Calu3 (cell line): Measurements from ENCODE around the gene SORBS1. TPM values are rescaled to one million over a fixed set of nuclear protein-coding genes. Genes with fewer than 3 reads are reported as not detected.

ENCODE experiments used
- BruUV-seq: library from RNA; stranded (reverse); fragments of 400-500 nt; replicated peaks from 2 replicates; lab custom pipeline; 2021; lab: Mats Ljungman, UMichigan
- CTCF ChIA-PET: fragments of 300-600 bp; sonication (Branson Sonifier 250); formaldehyde crosslinking; loops from one replicate; lab custom pipeline; 2022; ENCODE audit warnings: antibody characterized with exemption; lab: Charles Lee
- DNase-seq: peaks from one replicate; pipeline ENCODE4 v3.0.0; 2022
- H3K27ac Mint-ChIP-seq: one replicate; pipeline ENCODE4 v1.8.0; 2022; ENCODE audit warnings: mixed read lengths; ENCODE audit not compliant: unreplicated experiment
- H3K27me3 Mint-ChIP-seq: one replicate; pipeline ENCODE4 v1.8.0; 2022; ENCODE audit warnings: mixed read lengths; ENCODE audit not compliant: unreplicated experiment
- H3K36me3 Mint-ChIP-seq: one replicate; pipeline ENCODE4 v1.8.0; 2022; ENCODE audit warnings: mild to moderate bottlenecking, moderate library complexity, mixed read lengths; ENCODE audit not compliant: insufficient read depth, unreplicated experiment
- H3K4me1 Mint-ChIP-seq: one replicate; pipeline ENCODE4 v1.8.0; 2022; ENCODE audit warnings: mild to moderate bottlenecking, low read depth, mixed read lengths; ENCODE audit not compliant: unreplicated experiment
- H3K4me3 Mint-ChIP-seq: one replicate; pipeline ENCODE4 v1.8.0; 2022; ENCODE audit warnings: mild to moderate bottlenecking, low read depth, moderate library complexity, mixed read lengths; ENCODE audit not compliant: unreplicated experiment
- H3K9me3 Mint-ChIP-seq: one replicate; pipeline ENCODE4 v1.8.0; 2022; ENCODE audit warnings: low read depth, mixed read lengths; ENCODE audit not compliant: unreplicated experiment
- CTCF ChIP-seq: fragments of 200-600 bp; IDR thresholded peaks from one replicate; pipeline ENCODE4 v1.8.0; 2022; ENCODE audit warnings: antibody characterized with exemption; ENCODE audit not compliant: unreplicated experiment
- intact Hi-C: fragments of 100-400 bp; cut with micrococcal nuclease; formaldehyde crosslinking; loops from one replicate; pipeline ENCODE4 v1.10.0; 2022; ENCODE audit not compliant: unreplicated experiment
- total RNA-seq: library from RNA; stranded (reverse); gene quantifications from 2 replicates; pipeline ENCODE4 v1.2.3, GENCODE V29; 2022

SORBS1 gene
- total RNA-seq, 1 experiment from 2014 or later, result 2.8 TPM

- CTCF ChIA-PET, result interaction anchor here (0.7 kb wide), 1 partner anchor 1035 kb away, joined by 3 read pairs; no protein-coding TSS in a partner anchor
- no peaks in the 10 kb centered on the region for H3K36me3 Mint-ChIP-seq
- H3K27me3 Mint-ChIP-seq, result no peaks in the 10 kb centered on the region
- no peak for TF ChIP-seq CTCF
- H3K4me1 Mint-ChIP-seq, result no peaks in the 10 kb centered on the region
- no peaks in the 10 kb centered on the region for H3K9me3 Mint-ChIP-seq
- no peak overlapping the region for H3K27ac Mint-ChIP-seq
- no peak for DNase-seq
- BruUV-seq, result no TSS peak
- no peak overlapping the region for H3K4me3 Mint-ChIP-seq
- intact Hi-C loops, result no loop called here
These were observed 141.8 kb downstream of the SORBS1 start for GRCh38 chr10:95419399-95419798.

- TF ChIP-seq CTCF, result no peak
- no peaks in the 10 kb centered on the region for H3K36me3 Mint-ChIP-seq
- H3K9me3 Mint-ChIP-seq, result no peaks in the 10 kb centered on the region
- H3K4me3 Mint-ChIP-seq, result no peak overlapping the region
- H3K27ac Mint-ChIP-seq, result no peak overlapping the region
- no peak for DNase-seq
- H3K27me3 Mint-ChIP-seq, result no peaks in the 10 kb centered on the region
- CTCF ChIA-PET, result no interaction called here
- H3K4me1 Mint-ChIP-seq, result no peaks in the 10 kb centered on the region
- intact Hi-C loops, result no loop called here
- no TSS peak for BruUV-seq
These were observed 144.2 kb downstream of the SORBS1 start for GRCh38 chr10:95416973-95417372.

- intact Hi-C loops, result no loop called here
- no peaks in the 10 kb centered on the region for H3K4me1 Mint-ChIP-seq
- no peak for TF ChIP-seq CTCF
- no peak overlapping the region for H3K27ac Mint-ChIP-seq
- no peak for DNase-seq
- no peak overlapping the region for H3K4me3 Mint-ChIP-seq
- no peaks in the 10 kb centered on the region for H3K36me3 Mint-ChIP-seq
- CTCF ChIA-PET, result interaction anchor here (0.7 kb wide), 1 partner anchor 149 kb away, joined by 4 read pairs; no protein-coding TSS in a partner anchor
- H3K9me3 Mint-ChIP-seq, result no peaks in the 10 kb centered on the region
- no peaks in the 10 kb centered on the region for H3K27me3 Mint-ChIP-seq
- no TSS peak for BruUV-seq
These were observed 144.9 kb downstream of the SORBS1 start for GRCh38 chr10:95416270-95416669.

DNA sequence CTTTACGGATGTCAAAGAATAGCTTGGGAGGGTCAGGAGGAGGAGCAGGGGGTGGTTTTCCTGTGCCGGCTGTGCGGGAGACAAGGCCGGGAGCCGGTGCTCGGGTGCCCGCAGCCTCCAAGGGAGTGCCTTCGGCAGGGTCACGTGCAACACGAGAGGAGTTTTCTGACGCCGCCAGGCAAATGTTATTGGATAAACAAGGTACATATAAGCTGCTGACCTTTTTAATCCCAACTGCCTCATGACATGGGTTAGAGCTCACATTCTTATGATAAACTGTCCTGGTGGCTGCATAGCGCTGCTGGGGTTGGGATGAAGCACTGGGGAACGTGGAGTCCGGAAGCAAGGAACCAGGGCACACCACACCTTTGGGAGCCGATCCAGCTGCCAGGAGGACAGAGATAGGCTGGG, 145.5 kb downstream of the SORBS1 start:
- CTCF ChIA-PET, result interaction anchor here (0.7 kb wide), 1 partner anchor 149 kb away, joined by 4 read pairs; no protein-coding TSS in a partner anchor
- intact Hi-C loops, result no loop called here
- Mint-ChIP-seq H3K4me1 (no peaks in the 10 kb centered on the region), H3K9me3 (no peaks in the 10 kb centered on the region), H3K27ac (no peak overlapping the region), H3K27me3 (no peaks in the 10 kb centered on the region), H3K36me3 (no peaks in the 10 kb centered on the region), H3K4me3 (no peak overlapping the region)
- TF ChIP-seq CTCF, result no peak
- BruUV-seq, result no TSS peak
- DNase-seq, result no peak
